CD14-positive monocyte (primary cell): ENCODE results near the gene RELL1. TPM values are rescaled to one million over a fixed set of nuclear protein-coding genes. Genes with fewer than 3 reads are reported as not detected.

Experiments
- DNase-seq, 3 donors: peaks; one replicate each; pipeline ENCODE4 v3.0.0-alpha.2; 2011 to 2022
- H2AFZ ChIP-seq: 2 replicates; pipeline ENCODE4 v1.6.0; 2012; ENCODE audit warnings: mild to moderate bottlenecking, low read depth, low read length, inconsistent platforms; ENCODE audit not compliant: insufficient read depth, poor library complexity, severe bottlenecking
- H3K27ac ChIP-seq, 2 donors: 1 replicate in 1 of 2; 2 replicates in 1 of 2; pipeline ENCODE4 v1.5.1; 2012 to 2013; ENCODE audit warnings: low read length in 2 of 2, control low read depth in 1 of 2, inconsistent platforms in 1 of 2, low read depth in 1 of 2, mild to moderate bottlenecking in 1 of 2
- H3K27me3 ChIP-seq, 2 donors: one replicate each; pipeline versions ENCODE4 v1.6.0 to v1.6.1; 2011 to 2013; ENCODE audit warnings: low read length in 2 of 2; ENCODE audit not compliant: control insufficient read depth in 2 of 2, insufficient read depth in 2 of 2
- H3K36me3 ChIP-seq, 2 donors: replicated peaks in 1 of 2; 1 replicate in 1 of 2; 2 replicates in 1 of 2; pipeline versions ENCODE4 v1.5.1 to v1.6.1; 2012 to 2013; ENCODE audit warnings: low read length in 2 of 2, control low read depth in 1 of 2, inconsistent platforms in 1 of 2, mild to moderate bottlenecking in 1 of 2; ENCODE audit not compliant: insufficient read depth in 2 of 2, control insufficient read depth in 1 of 2
- H3K4me1 ChIP-seq, 2 donors: 1 replicate in 1 of 2; 2 replicates in 1 of 2; pipeline versions ENCODE4 v1.5.1 to v1.6.1; 2012 to 2013; ENCODE audit warnings: low read length in 2 of 2, control low read depth in 1 of 2, inconsistent platforms in 1 of 2, mild to moderate bottlenecking in 1 of 2, moderate library complexity in 1 of 2; ENCODE audit not compliant: insufficient read depth in 2 of 2, control insufficient read depth in 1 of 2
- H3K4me2 ChIP-seq: replicated peaks from 2 replicates; pipeline ENCODE3; 2012; ENCODE audit warnings: low read length, moderate library complexity, mild to moderate bottlenecking; ENCODE audit not compliant: poor library complexity, severe bottlenecking; ENCODE audit errors: extremely low read depth
- H3K4me3 ChIP-seq, 3 experiments: fragments of 200-600 bp in 1 of 3; sonication (generic) in 1 of 3; replicated peaks in 1 of 3; 1 replicate in 2 of 3; 2 replicates in 1 of 3; pipeline ENCODE4 v1.5.1; 2011 to 2013; ENCODE audit warnings: low read length in 3 of 3, mild to moderate bottlenecking in 3 of 3, control low read depth in 2 of 3, low read depth in 2 of 3, inconsistent platforms in 1 of 3, moderate library complexity in 1 of 3
- H3K79me2 ChIP-seq: 2 replicates; pipeline ENCODE4 v1.6.0; 2012; ENCODE audit warnings: mild to moderate bottlenecking, control low read depth, inconsistent platforms, low read length, moderate library complexity; ENCODE audit not compliant: insufficient read depth
- H3K9ac ChIP-seq: 2 replicates; pipeline ENCODE4 v1.6.0; 2017; ENCODE audit warnings: low read length, mild to moderate bottlenecking; ENCODE audit not compliant: insufficient read depth, poor library complexity, severe bottlenecking
- H3K9me3 ChIP-seq, 2 donors: replicated peaks in 1 of 2; 1 replicate in 1 of 2; 2 replicates in 1 of 2; pipeline versions ENCODE4 v1.5.1 to v1.6.1; 2012 to 2013; ENCODE audit warnings: low read length in 2 of 2, control low read depth in 1 of 2; ENCODE audit not compliant: control insufficient read depth in 1 of 2, insufficient read depth in 1 of 2
- H4K20me1 ChIP-seq: 2 replicates; pipeline ENCODE4 v1.6.0; 2012; ENCODE audit warnings: mild to moderate bottlenecking, low read length, control low read depth, moderate library complexity; ENCODE audit not compliant: insufficient read depth
- H3K27ac Mint-ChIP-seq, 7 donors: one replicate each; pipeline ENCODE4 v1.8.0; 2020; ENCODE audit warnings: mild to moderate bottlenecking in 7 of 7, mixed read lengths in 7 of 7, moderate library complexity in 6 of 7, inconsistent platforms in 2 of 7
- H3K27me3 Mint-ChIP-seq, 3 donors: one replicate each; pipeline ENCODE4 v1.8.0; 2021 to 2022; ENCODE audit warnings: low read depth in 3 of 3, mild to moderate bottlenecking in 3 of 3, mixed read lengths in 3 of 3, moderate library complexity in 3 of 3, inconsistent platforms in 1 of 3
- H3K36me3 Mint-ChIP-seq, 2 donors: one replicate each; pipeline ENCODE4 v1.8.0; 2020; ENCODE audit warnings: mixed read lengths in 2 of 2, inconsistent platforms in 1 of 2, mild to moderate bottlenecking in 1 of 2
- H3K4me1 Mint-ChIP-seq: one replicate; pipeline ENCODE4 v1.8.0; 2020; ENCODE audit warnings: mild to moderate bottlenecking, mixed read lengths
- H3K4me3 Mint-ChIP-seq, 2 donors: one replicate each; pipeline ENCODE4 v1.8.0; 2020; ENCODE audit warnings: mild to moderate bottlenecking in 2 of 2, mixed read lengths in 2 of 2, moderate library complexity in 1 of 2
- H3K9me3 Mint-ChIP-seq, 7 donors: one replicate each; pipeline ENCODE4 v1.8.0; 2020 to 2022; ENCODE audit warnings: mixed read lengths in 7 of 7, mild to moderate bottlenecking in 6 of 7, moderate library complexity in 6 of 7, inconsistent platforms in 2 of 7
- CTCF ChIP-seq: fragments of 200-600 bp; IDR thresholded peaks from one replicate; pipeline ENCODE4 v1.8.0; 2022; ENCODE audit warnings: antibody characterized with exemption, mild to moderate bottlenecking
- WGBS: methylation state at CpG from one replicate; pipeline ENCODE4 v1.1.5; 2013; ENCODE audit warnings: missing lambda C conversion rate; ENCODE audit not compliant: insufficient coverage; 5-methylcytosine and 5-hydroxymethylcytosine counted together
- intact Hi-C, 2 donors: fragments of 100-400 bp; cut with micrococcal nuclease; formaldehyde crosslinking; loops; one replicate each; pipeline versions ENCODE4 v1.15.0 to v1.15.1; 2023
- polyA plus RNA-seq, 3 donors: library from polyadenylated mRNA; depleted of rRNA in 1 of 3; unstranded in 2 of 3; stranded (reverse) in 1 of 3; fragments of 300-500 nt in 2 of 3; fragments of >200 nt in 1 of 3; fragmentation: Illumina TruSeq in 2 of 3; gene quantifications; 1 replicate in 2 of 3; 2 replicates in 1 of 3; pipeline ENCODE4 v1.2.3, GENCODE V29; 2012 to 2021

RELL1 gene
- polyA plus RNA-seq, 3 donors: 13.3 to 30.2 (median 16.2) TPM

DNA sequence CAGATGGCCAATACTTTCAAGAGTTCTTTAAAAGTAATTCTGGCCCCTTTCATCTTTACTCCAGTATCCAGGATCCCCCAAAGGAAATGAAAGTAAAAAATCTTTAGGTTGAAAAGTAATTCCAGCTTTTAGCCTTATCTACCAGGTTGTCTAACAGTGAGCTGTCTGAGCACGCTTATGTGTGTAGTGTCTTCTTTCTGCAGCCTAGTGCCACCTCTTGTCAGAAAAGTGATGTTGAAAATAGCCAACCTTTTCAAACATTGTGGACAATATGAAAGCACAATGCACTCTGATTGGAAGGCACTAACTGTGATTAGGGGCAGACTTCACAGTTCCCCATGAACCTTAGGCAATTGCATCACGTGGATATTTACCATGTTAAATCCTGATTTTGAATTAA is 92.1 kb downstream of the RELL1 start:
- no peak overlapping the region for H3K4me3 ChIP-seq
- H3K9ac ChIP-seq: no peak overlapping the region
- H3K27me3 Mint-ChIP-seq: peaks cover 0 to 1% (median 0%) of the 10 kb centered on the region in 3 donors
- H3K4me3 Mint-ChIP-seq: no peak overlapping the region
- no peak overlapping the region for H3K4me2 ChIP-seq
- no peaks in the 10 kb centered on the region for H3K4me1 ChIP-seq
- H3K9me3 ChIP-seq: no peaks in the 10 kb centered on the region
- no peak for TF ChIP-seq CTCF
- no peak overlapping the region for H2AFZ ChIP-seq
- no peaks in the 10 kb centered on the region for H3K36me3 ChIP-seq
- no CpG with 5 or more reads among the region's 2 CpGs for WGBS
- H3K27ac ChIP-seq: no peak overlapping the region
- H3K27me3 ChIP-seq: no peaks in the 10 kb centered on the region
- no peaks in the 10 kb centered on the region for H4K20me1 ChIP-seq
- peaks cover 12 to 13% of the 10 kb centered on the region in 2 donors for H3K36me3 Mint-ChIP-seq
- no peak overlapping the region for H3K27ac Mint-ChIP-seq
- intact Hi-C loops: no loop called here
- no peaks in the 10 kb centered on the region for H3K9me3 Mint-ChIP-seq
- no peak for DNase-seq
- H3K79me2 ChIP-seq: no peaks in the 10 kb centered on the region
- H3K4me1 Mint-ChIP-seq: peaks cover 3% of the 10 kb centered on the region

GRCh38 chr4:37591349-37591748 is 94.8 kb downstream of the RELL1 start:
- Histone ChIP-seq H3K27ac (no peak overlapping the region), H3K27me3 (no peaks in the 10 kb centered on the region), H3K9me3 (no peaks in the 10 kb centered on the region), H3K4me2 (no peak overlapping the region), H2AFZ (no peak overlapping the region), H3K9ac (no peak overlapping the region), H3K36me3 (no peaks in the 10 kb centered on the region), H3K79me2 (no peaks in the 10 kb centered on the region), H3K4me1 (no peaks in the 10 kb centered on the region), H4K20me1 (no peaks in the 10 kb centered on the region), H3K4me3 (no peak overlapping the region)
- peaks cover 13 to 15% of the 10 kb centered on the region in 2 donors for H3K36me3 Mint-ChIP-seq
- no peak overlapping the region for H3K4me3 Mint-ChIP-seq
- DNase-seq: no peak
- peaks cover 0 to 4% (median 3%) of the 10 kb centered on the region in 3 donors for H3K27me3 Mint-ChIP-seq
- intact Hi-C loops: no loop called here
- TF ChIP-seq CTCF: no peak
- H3K4me1 Mint-ChIP-seq: no peaks in the 10 kb centered on the region
- no CpG with 5 or more reads among the region's 1 CpG for WGBS
- no peak overlapping the region for H3K27ac Mint-ChIP-seq
- peaks cover 0 to 2% (median 0%) of the 10 kb centered on the region in 7 donors for H3K9me3 Mint-ChIP-seq
